Astrocyte of the spinal cord (primary cell): ENCODE measurements around the gene ZBTB9.

Source experiments
- DNase-seq: peaks from one replicate; pipeline ENCODE4 v3.0.0; 2011; ENCODE audit warnings: low read depth, low spot score
- H3K4me3 ChIP-seq: 2 replicates; pipeline ENCODE4 v1.5.1; 2011; ENCODE audit warnings: low read depth, mild to moderate bottlenecking, low read length, moderate library complexity
- in situ Hi-C: cut with HindIII; loops from 2 replicates; pipeline ENCODE4 v1.10.0; 2017; ENCODE audit warnings: low sequenced_read_pairs
- TF ChIP-seq, protein P1 (sequence below): IDR thresholded peaks from 2 replicates; pipeline ENCODE4 v1.5.1; 2012; ENCODE audit warnings: low read depth, mild to moderate bottlenecking, low read length, inconsistent platforms

ZBTB9 gene

GRCh38 chr6:33502486-33502885 is 48.1 kb downstream of the ZBTB9 start:
- DNase-seq: no peak
- no peak overlapping the region for H3K4me3 ChIP-seq
- in situ Hi-C loops: no loop called here
- TF ChIP-seq, protein P1, sequence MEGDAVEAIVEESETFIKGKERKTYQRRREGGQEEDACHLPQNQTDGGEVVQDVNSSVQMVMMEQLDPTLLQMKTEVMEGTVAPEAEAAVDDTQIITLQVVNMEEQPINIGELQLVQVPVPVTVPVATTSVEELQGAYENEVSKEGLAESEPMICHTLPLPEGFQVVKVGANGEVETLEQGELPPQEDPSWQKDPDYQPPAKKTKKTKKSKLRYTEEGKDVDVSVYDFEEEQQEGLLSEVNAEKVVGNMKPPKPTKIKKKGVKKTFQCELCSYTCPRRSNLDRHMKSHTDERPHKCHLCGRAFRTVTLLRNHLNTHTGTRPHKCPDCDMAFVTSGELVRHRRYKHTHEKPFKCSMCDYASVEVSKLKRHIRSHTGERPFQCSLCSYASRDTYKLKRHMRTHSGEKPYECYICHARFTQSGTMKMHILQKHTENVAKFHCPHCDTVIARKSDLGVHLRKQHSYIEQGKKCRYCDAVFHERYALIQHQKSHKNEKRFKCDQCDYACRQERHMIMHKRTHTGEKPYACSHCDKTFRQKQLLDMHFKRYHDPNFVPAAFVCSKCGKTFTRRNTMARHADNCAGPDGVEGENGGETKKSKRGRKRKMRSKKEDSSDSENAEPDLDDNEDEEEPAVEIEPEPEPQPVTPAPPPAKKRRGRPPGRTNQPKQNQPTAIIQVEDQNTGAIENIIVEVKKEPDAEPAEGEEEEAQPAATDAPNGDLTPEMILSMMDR: no peak

GRCh38 chr6:33504486-33504885 is 50.1 kb downstream of the ZBTB9 start:
- no peak overlapping the region for H3K4me3 ChIP-seq
- TF ChIP-seq, protein P1: no peak
- no peak for DNase-seq
- in situ Hi-C loops: no loop called here

DNA sequence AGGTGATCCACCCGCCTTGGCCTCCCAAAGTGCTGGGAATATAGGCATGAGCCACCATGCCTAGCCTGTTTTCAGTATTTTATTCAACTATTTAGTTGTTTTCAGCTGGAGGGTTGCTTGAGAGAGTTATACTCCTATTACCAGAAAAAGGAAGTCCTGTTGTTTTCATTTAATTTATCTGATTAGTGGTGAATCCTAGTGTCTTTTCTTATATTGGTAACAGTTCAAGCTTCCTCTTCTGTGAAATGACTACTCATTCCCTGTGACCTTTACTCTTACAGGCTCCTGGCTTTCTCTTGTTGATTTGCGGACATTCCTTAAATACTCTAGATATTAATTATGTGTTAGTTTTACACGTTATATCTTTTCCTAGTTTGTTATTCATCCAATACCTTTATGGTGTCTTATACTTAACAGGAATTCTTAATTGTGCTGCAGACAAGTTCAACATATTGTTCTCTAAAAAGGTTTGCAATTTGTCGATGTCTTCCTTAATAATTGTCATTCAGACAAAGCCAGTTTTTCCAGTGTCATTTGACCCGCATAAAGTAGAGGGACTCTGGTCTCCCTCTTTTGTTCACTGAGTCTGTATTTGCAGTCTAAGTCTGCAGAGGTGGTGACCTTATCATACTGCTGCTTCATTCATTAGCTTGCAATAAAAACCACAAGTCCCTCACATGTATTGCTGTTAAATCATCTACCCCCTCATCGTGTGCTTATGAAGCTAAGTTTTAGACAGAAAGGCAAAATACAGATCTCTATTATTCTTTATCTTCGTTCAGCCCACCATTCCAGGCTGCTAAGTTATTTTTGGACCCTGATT is 51.4 kb downstream of the ZBTB9 start:
- in situ Hi-C loops: no loop called here
- TF ChIP-seq, protein P1: no peak
- no peak for DNase-seq
- H3K4me3 ChIP-seq: no peak overlapping the region
